Measurements from ENCODE around the gene BAAT. TPM values are rescaled to one million over a fixed set of nuclear protein-coding genes. Genes with fewer than 3 reads are reported as not detected.

BAAT gene
- total and polyA plus RNA-seq, 2 of the 13 experiments (the other 11 are each of a cell fraction or from before 2014, with no cell fraction given), result 0.71 to 7.9 TPM

GRCh38 chr9:101398930-101399642 lies 14.3 kb upstream of the BAAT start:
- peak overlapping the region; percentile 81 for H3K9ac ChIP-seq (ENCODE audit: insufficient read depth, low read depth, low read length)
- H2AFZ ChIP-seq (ENCODE audit: low read length), result no peak overlapping the region
- peaks cover 8 to 54% of the 10 kb centered on the region in 2 experiments for H3K36me3 ChIP-seq (replicated peaks in 1 of 2; ENCODE audit: control insufficient read depth in 1 of 2, insufficient read depth in 2 of 2, low read length in 2 of 2)
- peak overlapping the region; percentile 94 for H3K4me2 ChIP-seq (ENCODE audit: low read depth, low read length)
- no peak; the same call in 2 of the 3 replicates for ATAC-seq
- no TSS peak for BruUV-seq (replicated peaks)
- H3K4me3 ChIP-seq (replicated peaks in 1 of 3; ENCODE audit: insufficient read depth in 1 of 3, low read depth in 2 of 3, low read length in 3 of 3), result peak overlapping the region; percentile 82 to 90 (median 86)
- ChIA-PET POLR2A (interaction anchor here (0.6 to 2.6 kb wide), 35 partner anchors 8 to 371 kb away, joined by 3 to 54 read pairs (median 7); partner anchors contain the start of genes ALDOB, BAAT, PLPPR1 and RNF20), CTCF (ENCODE audit: low intra/inter-chr PET ratio, low total read pairs) (no interaction called here)
- H3K27ac ChIP-seq (ENCODE audit: extremely low read length, insufficient read depth, low read length), result peak overlapping the region; percentile 55
- no peaks in the 10 kb centered on the region; a peak in 1 of 5 replicates for H3K27me3 ChIP-seq (ENCODE audit: control insufficient read depth in 1 of 2, insufficient read depth in 2 of 2, low read length in 2 of 2)
- H3K9me3 ChIP-seq (ENCODE audit: low read length), result peaks cover 5% of the 10 kb centered on the region
- FAIRE-seq, result no peak
- 0 out of 2 replicates have a peak, but pooled peaks cover 7% of the 10 kb centered on the region for H4K20me1 ChIP-seq (ENCODE audit: insufficient read depth, low read length)
- peaks cover 91% of the 10 kb centered on the region for H3K79me2 ChIP-seq (ENCODE audit: insufficient read depth, low read length)
- no peak for DNase-seq (ENCODE audit: low spot score)
- intact Hi-C loops (cut with micrococcal nuclease; ENCODE audit: unreplicated experiment) (loop anchor here (1.0 to 5.0 kb wide), 5 partner anchors 22 to 133 kb away; partner anchors contain the start of gene RNF20), in situ Hi-C loops (cut with HindIII; ENCODE audit: extremely low pct_ligation_motif_present, low pct_unique_long_range_greater_than_20kb) (loop anchor here (5.0 to 10.0 kb wide), 3 partner anchors 58 to 284 kb away; partner anchors contain the start of gene RNF20)
- WGBS (ENCODE audit: low lambda C conversion rate), result 1% methylated on average over 26 of the region's 28 CpGs
- peaks cover 77% of the 10 kb centered on the region for H3K4me1 ChIP-seq (ENCODE audit: insufficient read depth, low read length)
- TF ChIP-seq PHB2 (IDR thresholded peaks at IDR 0.05; ENCODE audit: partially characterized antibody), result no peak
- peak; percentile 58; the same call in 1 of the 2 replicates for TF ChIP-seq ZNF430 (CRISPR knock-in tag; IDR thresholded peaks at IDR 0.05)
- TF ChIP-seq ZNF709 (CRISPR knock-in tag; IDR thresholded peaks at IDR 0.05), result 0 out of 2 replicates have a peak, but pooled peaks have one; percentile 14
- peak; percentile 35; the same call in 1 of the 2 replicates for TF ChIP-seq ZNF879 (CRISPR knock-in tag; IDR thresholded peaks at IDR 0.05)
- TF ChIP-seq ZFY (CRISPR knock-in tag; IDR thresholded peaks at IDR 0.05), result peak; percentile 90
- 0 out of 2 replicates have a peak, but pooled peaks have one; percentile 78 for TF ChIP-seq SNAI1 (CRISPR knock-in tag; IDR thresholded peaks at IDR 0.05; ENCODE audit: borderline replicate concordance)
- peak; percentile 72; the same call in 1 of the 2 replicates for TF ChIP-seq ZNF446 (CRISPR knock-in tag; IDR thresholded peaks at IDR 0.05)
- TF ChIP-seq ZFP82 (CRISPR knock-in tag; IDR thresholded peaks at IDR 0.05; ENCODE audit: borderline replicate concordance), result 0 out of 2 replicates have a peak, but pooled peaks have one; percentile 15
- peak; percentile 61; the same call in 1 of the 2 replicates for TF ChIP-seq GLI4 (CRISPR knock-in tag; IDR thresholded peaks at IDR 0.05; ENCODE audit: borderline replicate concordance)
- 0 out of 2 replicates have a peak, but pooled peaks have one; percentile 52 for TF ChIP-seq ZNF33B (CRISPR knock-in tag; IDR thresholded peaks at IDR 0.05)
- peak; percentile 60; the same call in 1 of the 2 replicates for TF ChIP-seq ZNF891 (CRISPR knock-in tag; IDR thresholded peaks at IDR 0.05)
- 0 out of 2 replicates have a peak, but pooled peaks have one; percentile 33 for TF ChIP-seq ZNF816 (CRISPR knock-in tag; IDR thresholded peaks at IDR 0.05; ENCODE audit: borderline replicate concordance)
- 0 out of 2 replicates have a peak, but pooled peaks have one; percentile 0 for TF ChIP-seq ETV5 (CRISPR knock-in tag; IDR thresholded peaks at IDR 0.05; ENCODE audit: borderline replicate concordance)
- 0 out of 2 replicates have a peak, but pooled peaks have one; percentile 10 for TF ChIP-seq ZBTB10 (CRISPR knock-in tag; IDR thresholded peaks at IDR 0.05; ENCODE audit: borderline replicate concordance)
- 0 out of 2 replicates have a peak, but pooled peaks have one; percentile 16 for TF ChIP-seq ZNF607 (CRISPR knock-in tag; IDR thresholded peaks at IDR 0.05; ENCODE audit: borderline replicate concordance)
- 0 out of 2 replicates have a peak, but pooled peaks have one; percentile 46 for TF ChIP-seq ZNF768 (CRISPR knock-in tag; IDR thresholded peaks at IDR 0.05)
- 0 out of 2 replicates have a peak, but pooled peaks have one; percentile 61 for TF ChIP-seq DZIP1 (CRISPR knock-in tag; IDR thresholded peaks at IDR 0.05)
- no peak for TF ChIP-seq POGZ (CRISPR knock-in tag; IDR thresholded peaks at IDR 0.05)

Measured in HepG2 (cell line).